Measurements from ENCODE around the gene ABCD1.

The ABCD1 gene

DNA sequence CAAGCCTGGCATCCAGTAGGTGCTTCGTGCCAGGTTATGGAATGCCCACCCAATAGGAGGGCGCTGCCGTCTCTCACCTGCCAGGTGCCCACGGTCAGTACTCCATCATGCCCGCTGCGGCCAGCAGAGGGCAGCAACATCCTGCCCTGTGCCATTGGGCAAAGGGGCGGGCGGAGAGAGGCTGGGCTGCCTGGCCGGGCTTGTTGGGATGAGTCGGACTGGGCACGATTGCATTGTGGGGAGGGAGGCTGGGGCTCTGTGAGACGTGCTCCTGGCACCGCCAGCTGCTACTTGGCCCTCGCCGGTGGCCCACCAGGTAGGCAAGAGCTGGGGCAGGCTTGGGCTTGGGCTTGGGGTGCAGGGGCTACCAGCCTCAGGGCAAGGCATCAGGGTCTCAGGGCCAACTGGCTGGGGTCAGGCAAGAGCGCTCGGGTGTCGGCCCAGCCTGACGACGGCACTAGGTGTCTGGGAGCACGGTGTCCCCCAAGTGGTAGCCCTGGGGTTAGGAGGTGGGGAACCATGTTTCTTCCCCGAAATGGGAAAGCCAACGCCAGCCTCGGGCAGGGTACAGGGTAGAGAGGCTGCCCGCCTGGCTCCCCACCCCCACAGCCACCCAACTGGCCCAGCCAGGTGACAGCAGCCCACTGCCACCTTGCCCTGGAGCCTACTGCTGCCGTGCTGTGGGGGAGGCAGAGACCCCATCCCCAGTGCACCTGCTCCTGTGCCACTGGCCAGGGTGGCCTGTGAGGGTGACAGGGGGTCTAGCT is 39.5 kb downstream of the ABCD1 start, which contains the start of gene PLXNB3:
Gene PLXNB3 (plus strand): TSS at position 261 of the 767 bp plus-strand sequence. CDS start 1,287 bp downstream, outside the sequence.
- peak; percentile 43 for DNase-seq

DNA sequence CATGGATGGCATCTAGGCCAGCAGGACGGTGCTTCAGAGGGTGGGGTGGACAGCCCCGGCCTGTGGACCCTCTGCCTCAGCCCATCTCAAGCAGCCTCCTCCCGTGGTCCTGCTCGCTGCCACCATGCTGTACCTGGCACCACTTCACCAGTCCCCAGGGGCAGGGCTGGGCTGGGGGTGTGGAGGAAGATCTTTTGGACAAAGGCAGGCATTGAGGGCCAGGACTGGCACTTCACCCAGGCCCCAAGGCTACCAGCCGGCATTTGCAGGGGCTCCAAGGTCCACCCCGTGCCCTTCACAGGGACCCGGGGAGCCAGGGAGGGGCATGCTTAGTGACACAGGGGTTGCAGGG is 40.1 kb downstream of the ABCD1 start:
- no peak for DNase-seq

DNA sequence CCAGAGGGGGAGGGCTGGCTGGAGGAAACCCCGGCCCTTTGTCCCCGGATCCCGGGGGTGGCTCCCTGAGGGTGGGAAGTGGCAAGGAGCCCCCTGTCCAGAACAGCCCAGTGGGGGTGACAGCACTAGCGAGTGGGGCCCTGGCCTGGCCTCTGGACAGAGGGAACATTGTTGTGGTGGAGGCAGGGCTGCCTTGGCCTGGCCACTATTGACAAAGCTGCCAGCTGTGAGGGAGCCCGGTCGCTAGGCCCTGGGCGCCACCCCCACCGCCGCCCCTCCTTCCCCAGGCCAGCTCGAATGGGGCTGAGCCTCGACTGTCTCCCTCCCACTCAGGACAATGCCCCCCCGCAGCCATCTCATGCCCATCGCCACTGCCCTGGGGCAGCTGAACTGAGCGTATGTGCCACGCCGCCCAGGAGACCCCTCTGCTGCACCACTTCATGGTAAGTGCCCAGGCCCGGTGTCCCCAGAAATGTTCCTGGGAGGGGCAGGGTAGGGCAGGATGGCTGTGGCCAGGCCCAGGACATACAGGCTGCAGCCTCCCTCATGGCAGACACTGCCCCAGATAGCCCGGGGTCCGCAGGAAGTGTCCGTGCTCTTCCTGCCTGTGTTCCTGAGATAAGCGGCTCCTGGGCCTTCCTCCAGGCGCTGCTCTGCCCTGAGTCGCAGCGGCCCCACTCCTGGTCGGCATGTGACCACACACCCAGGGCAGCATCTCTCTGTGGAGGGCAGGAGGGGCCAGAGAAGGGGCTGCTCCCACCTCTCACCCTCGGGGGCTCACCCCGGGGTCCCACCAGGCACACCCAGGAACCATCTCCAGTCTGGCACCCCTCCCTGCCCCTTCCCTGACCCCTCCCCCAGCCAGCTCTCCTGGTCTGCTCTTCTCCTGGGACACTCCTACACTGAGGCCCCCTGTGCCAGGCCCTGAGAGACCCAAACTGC is 40.8 kb downstream of the ABCD1 start:
- DNase-seq = no peak

DNA sequence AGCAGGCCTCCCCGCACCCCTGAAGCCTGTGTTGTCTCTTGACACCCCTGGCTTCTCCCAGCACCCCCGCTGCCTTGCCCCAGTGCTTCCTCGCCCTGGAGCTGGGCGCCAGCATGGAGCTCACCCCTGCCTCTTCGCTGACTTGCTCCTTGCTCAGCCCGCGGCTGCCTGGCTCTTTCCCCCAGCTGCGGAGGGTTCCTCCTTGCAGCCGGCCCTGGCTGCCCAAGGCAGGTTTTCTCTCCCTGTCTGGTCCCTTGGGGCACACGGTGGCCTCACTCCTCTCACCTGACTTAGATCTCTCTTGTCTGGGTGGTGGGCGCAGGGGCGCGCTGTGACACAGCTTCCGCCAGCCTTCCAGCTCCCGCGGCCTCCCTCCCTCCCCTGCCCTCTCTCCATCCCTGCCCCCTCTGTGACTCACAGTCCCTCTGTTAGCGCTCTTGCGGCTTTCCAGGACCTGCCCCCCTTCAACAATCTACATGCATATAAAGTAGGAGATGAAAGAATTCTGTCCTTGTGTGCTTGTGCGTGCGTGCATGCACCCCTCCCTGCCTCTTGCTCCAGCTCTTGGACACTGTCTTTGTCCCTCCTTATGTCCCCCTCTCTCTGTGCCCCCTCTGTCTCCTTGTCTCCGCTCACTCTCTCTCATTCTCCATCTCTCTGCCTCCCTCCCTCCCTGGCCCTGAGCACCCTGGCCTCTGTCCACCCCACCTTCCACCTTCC is 41.6 kb downstream of the ABCD1 start:
- no peak for DNase-seq

DNA sequence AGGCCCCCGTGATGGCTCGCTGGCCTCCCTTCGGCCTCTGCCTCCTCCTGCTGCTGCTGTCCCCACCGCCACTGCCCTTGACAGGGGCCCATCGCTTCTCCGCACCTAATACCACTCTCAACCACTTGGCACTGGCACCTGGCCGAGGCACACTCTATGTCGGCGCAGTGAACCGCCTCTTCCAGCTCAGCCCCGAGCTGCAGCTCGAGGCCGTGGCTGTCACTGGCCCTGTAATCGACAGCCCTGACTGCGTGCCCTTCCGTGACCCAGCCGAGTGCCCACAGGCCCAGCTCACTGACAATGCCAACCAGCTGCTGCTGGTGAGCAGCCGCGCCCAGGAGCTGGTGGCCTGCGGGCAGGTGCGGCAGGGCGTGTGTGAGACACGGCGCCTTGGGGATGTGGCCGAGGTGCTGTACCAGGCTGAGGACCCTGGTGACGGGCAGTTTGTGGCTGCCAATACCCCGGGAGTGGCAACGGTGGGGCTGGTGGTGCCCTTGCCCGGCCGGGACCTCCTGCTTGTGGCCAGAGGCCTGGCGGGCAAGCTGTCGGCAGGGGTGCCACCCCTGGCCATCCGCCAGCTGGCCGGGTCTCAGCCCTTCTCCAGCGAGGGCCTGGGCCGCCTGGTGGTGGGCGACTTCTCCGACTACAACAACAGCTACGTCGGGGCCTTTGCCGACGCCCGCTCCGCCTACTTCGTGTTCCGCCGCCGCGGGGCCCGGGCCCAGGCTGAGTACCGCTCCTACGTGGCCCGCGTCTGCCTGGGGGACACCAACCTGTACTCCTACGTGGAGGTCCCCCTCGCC is 42.4 kb downstream of the ABCD1 start:
- DNase-seq = no peak

DNA sequence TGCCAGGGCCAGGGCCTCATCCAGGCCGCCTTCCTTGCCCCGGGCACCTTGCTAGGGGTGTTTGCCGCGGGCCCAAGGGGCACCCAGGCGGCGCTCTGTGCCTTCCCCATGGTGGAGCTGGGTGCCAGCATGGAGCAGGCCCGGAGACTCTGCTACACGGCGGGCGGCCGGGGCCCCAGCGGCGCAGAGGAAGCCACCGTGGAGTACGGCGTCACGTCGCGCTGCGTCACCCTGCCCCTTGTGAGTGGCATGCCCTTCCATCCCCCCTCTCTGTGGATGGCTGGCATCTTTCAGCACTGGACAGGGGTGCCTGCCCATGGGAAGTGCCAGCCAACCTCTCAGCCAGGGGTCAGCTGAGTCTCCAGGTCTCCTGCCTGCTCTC is 43.0 kb downstream of the ABCD1 start:
- DNase-seq = no peak

DNA sequence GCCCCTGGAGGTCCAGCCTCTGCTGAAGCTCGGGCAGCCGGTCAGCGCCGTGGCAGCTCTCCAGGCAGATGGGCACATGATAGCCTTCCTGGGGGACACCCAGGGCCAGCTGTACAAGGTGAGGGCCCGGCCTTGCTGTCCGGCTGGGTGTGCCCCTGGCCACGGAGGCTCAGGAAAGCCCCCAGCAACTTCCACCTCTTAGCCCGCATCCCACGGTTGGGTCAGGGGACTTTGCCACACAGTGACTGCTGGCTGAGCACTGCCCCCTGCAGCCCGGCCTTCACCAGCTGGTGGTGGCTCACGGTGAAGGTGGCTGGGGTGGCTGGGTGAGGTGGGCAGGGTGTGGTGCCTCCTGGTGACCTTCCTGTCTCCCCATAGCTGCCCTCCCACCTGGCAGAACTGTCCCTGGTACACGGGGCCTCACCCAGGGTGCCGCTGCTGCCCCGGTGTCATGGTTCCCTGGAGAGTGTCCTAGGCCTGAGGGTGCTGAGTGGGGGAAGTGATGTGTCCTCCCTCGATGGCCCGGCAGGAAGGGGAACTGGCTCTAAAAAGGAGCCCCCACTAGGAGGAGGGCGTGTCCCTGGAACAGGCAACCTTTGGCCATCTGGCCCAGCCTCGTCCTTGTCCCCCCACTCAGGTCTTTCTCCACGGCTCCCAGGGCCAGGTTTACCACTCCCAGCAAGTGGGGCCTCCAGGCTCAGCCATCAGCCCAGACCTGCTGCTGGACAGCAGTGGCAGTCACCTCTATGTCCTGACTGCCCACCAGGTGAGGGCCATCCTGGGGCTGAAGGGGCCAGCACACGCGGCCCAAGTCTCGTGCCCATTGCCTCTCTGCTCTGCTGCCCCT is 43.9 kb downstream of the ABCD1 start:
- no peak for DNase-seq

DNA sequence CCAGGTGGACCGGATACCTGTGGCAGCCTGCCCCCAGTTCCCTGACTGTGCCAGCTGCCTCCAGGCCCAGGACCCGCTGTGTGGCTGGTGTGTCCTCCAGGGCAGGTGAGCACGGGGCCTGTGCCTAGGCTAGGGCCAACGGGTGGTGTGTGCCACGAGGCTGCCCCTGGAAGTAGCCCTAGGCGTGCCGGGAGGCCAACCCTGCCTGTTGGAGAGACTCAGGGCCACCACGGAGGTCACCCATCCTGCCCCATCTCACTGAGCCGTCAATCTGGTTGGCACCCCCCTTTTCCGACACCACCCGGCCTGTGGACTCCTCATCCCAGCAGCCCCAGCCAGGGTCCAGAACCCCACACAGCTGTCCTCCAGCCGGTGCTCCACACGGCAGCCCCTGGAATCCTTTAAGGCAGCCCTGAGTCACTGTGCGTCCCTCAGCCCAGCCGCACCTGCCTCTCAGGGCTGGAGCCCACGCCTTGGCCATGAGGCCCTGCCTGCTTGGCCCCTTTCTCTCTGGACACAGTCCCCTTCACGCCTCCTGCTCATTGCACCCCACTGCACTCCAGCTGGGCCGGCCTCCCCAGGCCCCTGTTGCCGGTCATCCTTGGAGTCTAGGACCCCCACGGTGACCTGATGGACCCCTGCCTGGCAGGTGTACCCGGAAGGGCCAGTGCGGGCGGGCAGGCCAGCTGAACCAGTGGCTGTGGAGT is 44.7 kb downstream of the ABCD1 start:
- no peak for DNase-seq

DNA sequence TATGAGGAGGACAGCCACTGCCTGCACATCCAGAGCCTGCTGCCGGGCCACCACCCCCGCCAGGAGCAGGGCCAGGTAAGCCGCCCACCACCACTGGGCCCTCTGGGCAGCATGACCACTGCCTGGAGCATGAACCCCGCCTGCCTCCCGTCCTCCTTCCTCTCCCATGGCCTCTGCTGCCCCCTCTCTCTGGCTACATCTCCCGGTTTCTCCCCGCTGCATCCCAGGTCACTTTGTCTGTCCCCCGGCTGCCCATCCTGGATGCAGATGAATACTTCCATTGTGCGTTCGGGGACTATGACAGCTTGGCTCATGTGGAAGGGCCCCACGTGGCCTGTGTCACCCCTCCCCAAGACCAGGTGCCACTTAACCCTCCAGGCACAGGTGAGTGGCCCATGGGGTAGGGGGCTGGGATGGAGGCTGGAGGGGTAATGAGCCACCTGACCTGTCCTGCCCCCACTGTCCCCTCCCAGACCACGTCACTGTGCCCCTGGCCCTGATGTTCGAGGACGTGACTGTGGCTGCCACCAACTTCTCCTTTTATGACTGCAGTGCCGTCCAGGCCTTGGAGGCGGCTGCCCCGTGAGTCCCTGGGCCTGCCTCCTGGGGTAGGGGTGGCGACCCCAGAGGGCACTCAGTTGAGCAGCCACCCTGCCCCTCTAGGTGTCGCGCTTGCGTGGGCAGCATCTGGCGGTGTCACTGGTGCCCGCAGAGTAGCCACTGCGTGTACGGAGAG is 45.4 kb downstream of the ABCD1 start:
- DNase-seq = no peak

DNA sequence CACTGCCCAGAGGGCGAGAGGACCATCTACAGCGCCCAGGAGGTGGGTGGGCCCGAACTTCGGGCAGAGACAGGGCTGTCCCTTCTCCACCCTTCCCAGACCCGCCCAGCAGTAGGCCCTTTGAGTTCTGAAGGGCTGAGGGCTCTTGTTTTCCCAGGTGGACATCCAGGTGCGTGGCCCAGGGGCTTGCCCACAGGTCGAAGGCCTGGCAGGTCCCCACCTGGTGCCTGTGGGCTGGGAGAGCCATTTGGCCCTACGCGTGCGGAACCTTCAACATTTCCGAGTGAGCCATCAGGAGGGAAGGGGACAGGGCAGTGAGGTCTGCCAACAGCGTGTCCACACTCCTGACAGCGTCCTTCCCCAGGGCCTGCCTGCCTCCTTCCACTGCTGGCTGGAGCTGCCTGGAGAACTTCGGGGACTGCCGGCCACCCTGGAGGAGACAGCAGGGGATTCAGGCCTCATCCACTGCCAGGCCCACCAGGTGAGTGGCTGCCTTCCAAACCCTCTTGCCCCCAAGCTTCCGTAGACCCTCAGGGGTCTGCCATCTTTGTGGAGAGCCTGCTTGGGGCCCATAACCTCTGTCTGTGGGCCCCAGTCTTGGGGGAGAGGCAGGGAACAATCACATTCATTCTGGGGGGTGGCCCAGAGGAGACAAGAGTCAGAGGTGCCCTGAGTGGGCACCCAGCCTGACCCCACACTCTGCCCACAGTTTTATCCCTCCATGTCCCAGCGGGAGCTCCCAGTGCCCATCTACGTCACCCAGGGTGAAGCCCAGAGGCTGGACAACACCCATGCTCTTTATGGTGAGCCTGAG is 46.2 kb downstream of the ABCD1 start:
- DNase-seq = no peak

DNA sequence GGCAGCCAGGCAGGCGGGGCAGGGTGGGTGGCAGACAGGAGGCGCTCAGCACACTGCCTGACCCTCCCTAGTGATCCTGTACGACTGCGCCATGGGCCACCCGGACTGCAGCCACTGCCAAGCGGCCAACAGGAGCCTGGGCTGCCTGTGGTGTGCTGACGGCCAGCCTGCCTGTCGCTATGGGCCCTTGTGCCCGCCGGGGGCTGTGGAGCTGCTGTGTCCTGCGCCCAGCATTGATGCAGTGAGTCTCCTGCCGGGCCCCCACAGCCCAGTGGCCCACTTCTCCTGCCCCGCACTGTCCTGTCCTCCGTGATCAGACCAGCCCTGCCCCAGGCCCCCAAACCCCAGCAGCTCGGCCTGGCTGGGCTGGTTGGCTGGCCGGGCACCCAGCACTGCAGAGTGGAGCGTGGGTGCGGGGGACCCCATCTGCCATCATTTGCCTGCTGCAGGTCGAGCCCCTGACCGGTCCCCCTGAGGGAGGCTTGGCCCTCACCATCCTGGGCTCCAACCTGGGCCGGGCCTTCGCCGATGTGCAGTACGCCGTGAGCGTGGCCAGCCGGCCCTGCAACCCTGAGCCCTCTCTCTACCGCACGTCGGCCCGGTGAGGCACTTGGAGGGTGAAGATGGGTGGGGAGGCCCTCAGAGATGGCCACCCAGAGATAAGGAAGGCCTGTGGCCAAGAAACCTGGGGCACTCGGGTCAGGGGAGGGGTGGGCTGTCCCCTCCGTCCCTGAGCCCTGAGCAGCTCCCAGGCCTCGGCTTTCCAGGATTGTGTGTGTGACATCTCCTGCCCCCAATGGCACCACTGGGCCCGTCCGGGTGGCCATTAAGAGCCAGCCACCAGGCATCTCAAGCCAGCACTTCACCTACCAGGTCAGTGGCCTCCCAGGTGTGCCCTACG is 47.0 kb downstream of the ABCD1 start:
- DNase-seq = no peak

DNA sequence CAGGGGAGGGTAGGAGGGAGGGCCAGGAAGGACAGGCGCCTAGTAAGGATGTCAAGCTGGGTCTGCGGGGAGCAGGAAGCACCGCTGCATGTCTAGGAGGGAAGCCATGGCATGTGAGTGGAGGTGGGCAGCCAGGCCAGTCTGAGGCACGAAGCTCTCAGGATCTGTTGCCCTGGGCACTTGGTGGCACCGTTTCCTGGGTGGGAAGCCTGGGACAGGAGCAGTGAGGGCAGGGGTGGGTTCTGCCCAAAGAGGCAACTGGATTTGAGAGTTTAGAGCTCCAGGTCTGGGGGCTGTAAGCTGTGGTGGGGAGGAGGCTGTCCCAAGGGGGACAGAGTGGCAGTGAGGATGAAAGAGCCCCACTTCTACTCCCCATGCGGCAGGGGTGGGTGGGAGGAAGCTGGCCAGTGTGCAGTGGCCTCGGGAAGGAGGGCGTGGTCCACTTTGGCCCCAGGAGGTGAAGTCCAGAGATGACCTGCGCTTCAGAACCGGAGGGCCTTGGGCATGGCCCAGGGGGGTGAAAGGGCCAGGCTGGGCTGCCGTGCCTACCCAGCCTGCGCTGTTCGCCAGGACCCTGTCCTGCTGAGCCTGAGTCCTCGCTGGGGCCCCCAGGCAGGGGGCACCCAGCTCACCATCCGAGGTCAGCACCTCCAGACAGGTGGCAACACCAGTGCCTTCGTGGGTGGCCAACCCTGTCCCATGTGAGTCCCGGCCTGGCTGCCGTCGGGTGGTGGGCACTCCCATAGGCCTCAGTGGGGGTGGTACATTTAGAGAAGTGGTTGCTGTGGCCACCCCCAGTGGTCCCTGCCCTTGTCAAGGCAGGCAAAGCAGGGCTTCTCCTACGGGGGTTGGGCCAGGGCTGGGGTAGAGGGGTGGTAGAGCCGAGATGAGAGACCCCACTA is 47.9 kb downstream of the ABCD1 start:
- DNase-seq = no peak

DNA sequence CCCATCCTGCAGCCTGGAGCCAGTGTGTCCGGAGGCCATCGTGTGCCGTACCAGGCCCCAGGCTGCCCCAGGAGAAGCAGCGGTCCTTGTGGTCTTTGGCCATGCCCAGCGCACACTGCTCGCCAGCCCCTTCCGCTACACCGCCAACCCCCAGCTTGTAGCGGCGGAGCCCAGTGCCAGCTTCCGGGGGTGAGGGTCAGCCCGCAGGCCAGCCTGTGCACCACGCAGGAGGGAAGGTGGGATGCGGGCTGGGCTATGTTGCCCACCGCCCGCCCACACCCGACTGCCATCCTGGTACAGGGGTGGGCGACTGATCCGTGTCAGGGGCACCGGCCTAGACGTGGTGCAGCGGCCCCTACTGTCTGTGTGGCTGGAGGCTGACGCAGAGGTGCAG is 48.6 kb downstream of the ABCD1 start:
- no peak for DNase-seq

DNA sequence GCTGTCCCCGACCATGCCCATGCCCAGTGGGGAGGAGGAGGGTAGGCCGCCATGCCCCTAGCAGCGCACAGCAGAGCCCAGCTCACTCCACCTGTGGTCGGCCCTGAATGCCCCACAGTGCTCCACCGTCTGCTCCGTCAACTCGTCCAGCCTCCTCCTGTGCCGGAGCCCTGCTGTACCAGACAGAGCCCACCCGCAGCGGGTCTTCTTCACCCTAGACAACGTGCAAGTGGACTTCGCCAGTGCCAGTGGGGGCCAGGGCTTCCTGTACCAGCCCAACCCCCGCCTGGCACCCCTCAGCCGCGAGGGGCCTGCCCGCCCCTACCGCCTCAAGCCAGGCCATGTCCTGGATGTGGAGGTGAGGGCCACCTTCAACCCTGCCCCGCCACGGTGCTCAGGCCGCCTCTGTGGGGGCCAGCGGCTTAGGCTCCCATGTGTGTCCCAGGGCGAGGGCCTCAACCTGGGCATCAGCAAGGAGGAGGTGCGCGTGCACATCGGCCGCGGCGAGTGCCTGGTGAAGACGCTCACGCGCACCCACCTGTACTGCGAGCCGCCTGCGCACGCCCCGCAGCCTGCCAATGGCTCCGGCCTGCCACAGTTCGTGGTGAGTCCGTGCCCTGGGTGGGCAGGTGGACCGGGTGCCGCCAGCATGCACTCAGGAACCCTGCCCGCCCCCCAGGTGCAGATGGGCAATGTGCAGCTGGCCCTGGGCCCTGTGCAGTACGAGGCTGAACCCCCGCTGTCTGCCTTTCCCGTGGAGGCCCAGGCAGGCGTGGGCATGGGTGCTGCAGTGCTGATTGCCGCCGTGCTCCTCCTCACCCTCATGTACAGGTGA is 49.3 kb downstream of the ABCD1 start:
- no peak for DNase-seq

DNA sequence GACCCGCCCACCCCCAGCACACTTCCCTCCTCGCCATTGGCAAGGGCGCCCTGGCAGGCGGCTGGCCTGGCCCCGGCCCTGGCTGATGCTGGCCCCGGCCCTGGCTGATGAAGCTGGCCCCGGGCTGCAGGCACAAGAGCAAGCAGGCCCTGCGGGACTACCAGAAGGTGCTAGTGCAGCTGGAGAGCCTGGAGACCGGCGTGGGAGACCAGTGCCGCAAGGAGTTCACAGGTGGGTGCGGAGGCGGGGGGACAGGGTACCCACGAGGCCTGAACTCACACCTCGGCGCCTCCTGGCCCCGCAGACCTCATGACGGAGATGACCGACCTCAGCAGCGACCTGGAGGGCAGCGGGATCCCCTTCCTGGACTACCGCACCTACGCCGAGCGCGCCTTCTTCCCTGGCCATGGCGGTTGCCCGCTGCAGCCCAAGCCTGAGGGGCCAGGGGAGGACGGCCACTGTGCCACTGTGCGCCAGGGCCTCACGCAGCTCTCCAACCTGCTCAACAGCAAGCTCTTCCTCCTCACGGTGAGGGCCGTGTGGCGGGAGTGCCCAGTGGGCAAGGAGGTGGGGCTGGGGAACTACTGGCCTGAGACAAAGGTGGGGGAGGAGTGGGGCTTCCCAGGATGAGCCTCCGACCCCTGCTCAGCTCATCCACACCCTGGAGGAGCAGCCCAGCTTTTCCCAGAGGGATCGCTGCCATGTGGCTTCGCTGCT is 50.1 kb downstream of the ABCD1 start:
- no peak for DNase-seq
